ENCODE data around the gene PISD. TPM values are rescaled to one million over a fixed set of nuclear protein-coding genes. Genes with fewer than 3 reads are reported as not detected.

The PISD gene
- total RNA-seq, 4 donors from 2014 or later, result 21.4 to 34.0 (median 30.6) TPM

DNA sequence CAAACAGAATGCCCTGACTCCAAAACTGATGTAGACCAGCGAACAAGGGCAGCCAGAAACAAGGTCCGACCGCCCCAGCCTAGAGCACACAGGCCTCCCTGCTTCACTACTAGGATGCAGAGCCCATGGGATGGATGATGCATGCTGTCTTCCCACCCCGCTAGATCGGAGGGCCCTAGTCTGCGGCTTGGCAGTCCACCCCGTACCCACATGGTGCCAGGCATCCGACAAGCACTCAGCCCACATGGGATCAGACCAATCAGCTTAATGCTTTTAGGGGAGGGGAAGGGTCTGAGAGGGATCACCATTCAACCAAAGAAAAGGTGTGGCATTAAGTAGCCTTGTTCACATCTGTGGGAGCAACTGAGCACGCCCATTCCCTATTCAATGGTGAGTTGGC, 30.6 kb downstream of the PISD start:
- Histone ChIP-seq H3K27me3 (no peaks in the 10 kb centered on the region), H3K4me3 (peak overlapping the region in 2 of 4 donors; percentile 74 to 75), H3K9me3 (no peaks in the 10 kb centered on the region), H3K4me1 (peaks cover 26 to 88% (median 27%) of the 10 kb centered on the region in 3 donors), H3K27ac (peak overlapping the region; percentile 83 to 93 (median 84)), H3K36me3 (peaks cover 0 to 7% (median 0%) of the 10 kb centered on the region in 3 donors)
- intact Hi-C loops (cut with DNase I), result no loop called here
- no peak for DNase-seq
- TF ChIP-seq, protein P1, sequence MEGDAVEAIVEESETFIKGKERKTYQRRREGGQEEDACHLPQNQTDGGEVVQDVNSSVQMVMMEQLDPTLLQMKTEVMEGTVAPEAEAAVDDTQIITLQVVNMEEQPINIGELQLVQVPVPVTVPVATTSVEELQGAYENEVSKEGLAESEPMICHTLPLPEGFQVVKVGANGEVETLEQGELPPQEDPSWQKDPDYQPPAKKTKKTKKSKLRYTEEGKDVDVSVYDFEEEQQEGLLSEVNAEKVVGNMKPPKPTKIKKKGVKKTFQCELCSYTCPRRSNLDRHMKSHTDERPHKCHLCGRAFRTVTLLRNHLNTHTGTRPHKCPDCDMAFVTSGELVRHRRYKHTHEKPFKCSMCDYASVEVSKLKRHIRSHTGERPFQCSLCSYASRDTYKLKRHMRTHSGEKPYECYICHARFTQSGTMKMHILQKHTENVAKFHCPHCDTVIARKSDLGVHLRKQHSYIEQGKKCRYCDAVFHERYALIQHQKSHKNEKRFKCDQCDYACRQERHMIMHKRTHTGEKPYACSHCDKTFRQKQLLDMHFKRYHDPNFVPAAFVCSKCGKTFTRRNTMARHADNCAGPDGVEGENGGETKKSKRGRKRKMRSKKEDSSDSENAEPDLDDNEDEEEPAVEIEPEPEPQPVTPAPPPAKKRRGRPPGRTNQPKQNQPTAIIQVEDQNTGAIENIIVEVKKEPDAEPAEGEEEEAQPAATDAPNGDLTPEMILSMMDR (IDR thresholded peaks at IDR 0.05), result no peak
- no peak for TF ChIP-seq POLR2A (IDR thresholded peaks at IDR 0.05)
- WGBS, 2 donors, result 76 to 93% methylated on average over 4 to 6 of the region's 9 CpGs

DNA sequence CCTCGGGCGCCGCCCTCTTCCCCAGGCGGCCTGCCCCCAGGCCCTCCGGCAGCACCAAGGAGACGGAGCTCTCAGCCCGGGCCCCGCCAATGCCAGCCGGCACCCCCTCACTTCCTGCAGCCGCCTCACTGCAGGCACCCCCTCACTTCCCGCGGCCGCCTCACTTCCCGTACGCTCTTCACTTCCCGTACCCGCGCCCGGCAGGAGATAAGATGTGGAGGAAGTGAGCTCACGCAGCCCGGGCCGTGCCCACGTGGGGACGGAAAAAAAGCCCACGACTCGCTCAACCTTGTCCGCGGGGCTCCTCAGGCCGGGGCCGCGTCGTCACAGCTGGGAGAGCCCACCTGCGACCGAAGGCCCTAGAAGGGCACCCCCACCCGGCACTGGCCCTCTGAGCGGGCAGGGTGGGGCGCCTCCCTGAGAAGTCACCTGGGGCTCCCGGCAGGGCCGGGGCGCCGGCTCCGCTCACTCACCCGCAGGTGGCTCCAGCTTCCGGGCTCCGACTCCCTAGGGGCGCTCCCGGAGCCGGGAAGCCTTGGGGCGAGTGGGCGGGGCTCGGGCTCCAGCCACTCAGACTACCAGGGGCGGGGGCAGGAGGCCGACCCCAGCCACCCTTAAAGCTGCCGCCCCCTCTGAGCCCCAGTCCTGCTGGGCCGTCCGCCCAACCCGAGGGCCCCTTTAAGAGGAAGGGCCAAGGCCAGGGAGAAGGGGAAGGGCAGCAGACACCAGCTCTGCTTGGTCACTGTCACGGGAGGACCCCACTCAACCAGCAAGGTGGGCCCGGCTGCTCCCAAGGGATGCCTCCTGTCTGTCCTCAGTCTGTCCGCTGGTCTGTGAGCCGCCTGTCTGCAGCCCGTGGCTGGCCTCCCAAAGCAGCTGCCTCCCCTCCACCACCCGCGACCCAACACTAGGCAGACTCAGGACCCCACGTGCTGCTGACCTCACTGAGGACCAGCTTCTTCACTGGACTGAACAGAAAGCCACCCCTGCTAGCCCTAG, 31.4 kb downstream of the PISD start:
- peak overlapping the region; percentile 66 to 75 (median 72) for H3K4me3 ChIP-seq
- peaks cover 0 to 7% (median 0%) of the 10 kb centered on the region in 3 donors for H3K36me3 ChIP-seq
- no peaks in the 10 kb centered on the region for H3K27me3 ChIP-seq
- H3K27ac ChIP-seq, result peak overlapping the region; percentile 83 to 93 (median 84)
- intact Hi-C loops (cut with DNase I), result no loop called here
- TF ChIP-seq, protein P1 (IDR thresholded peaks at IDR 0.05), result no peak
- peak in 1 of 4 donors; percentile 4 for TF ChIP-seq POLR2A (IDR thresholded peaks at IDR 0.05)
- DNase-seq, result peak; percentile 75
- WGBS, 2 donors, result 3 to 5% methylated on average over 4 to 6 of the region's 65 CpGs
- no peaks in the 10 kb centered on the region for H3K9me3 ChIP-seq
- H3K4me1 ChIP-seq, result peaks cover 34 to 88% (median 35%) of the 10 kb centered on the region in 3 donors

DNA sequence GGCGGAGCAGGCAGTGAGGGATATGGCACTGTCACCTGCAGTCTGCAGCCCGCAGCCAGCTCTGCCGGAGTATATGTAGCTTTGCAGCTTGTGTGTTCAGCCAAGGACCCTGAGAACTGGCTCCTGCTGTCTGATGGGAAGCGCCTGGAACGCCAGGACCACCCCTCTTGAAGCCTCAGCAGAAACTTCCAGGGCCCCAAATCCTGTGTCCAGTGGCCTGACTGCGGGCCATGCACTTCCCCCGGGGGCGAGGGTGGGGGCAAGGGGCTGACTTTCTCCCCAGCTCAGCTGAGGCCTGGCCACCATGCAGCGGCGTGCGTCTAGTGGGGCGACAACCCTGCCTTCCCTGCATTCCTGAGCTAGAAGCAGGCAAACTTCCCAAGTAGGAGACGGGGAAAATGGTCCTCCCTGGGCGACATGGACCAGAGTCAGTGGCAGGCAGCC, 32.3 kb downstream of the PISD start:
- DNase-seq, result no peak
- intact Hi-C loops (cut with DNase I), result no loop called here
- H3K36me3 ChIP-seq, result peaks cover 0 to 13% (median 0%) of the 10 kb centered on the region in 3 donors
- peak overlapping the region; percentile 83 to 93 (median 84) for H3K27ac ChIP-seq
- no peaks in the 10 kb centered on the region for H3K9me3 ChIP-seq
- no peaks in the 10 kb centered on the region for H3K27me3 ChIP-seq
- WGBS, 2 donors, result 58 to 71% methylated on average over 3 to 4 of the region's 14 CpGs
- peaks cover 36 to 88% (median 37%) of the 10 kb centered on the region in 3 donors for H3K4me1 ChIP-seq
- peak overlapping the region; percentile 66 to 75 (median 72) for H3K4me3 ChIP-seq
- no peak for TF ChIP-seq POLR2A (IDR thresholded peaks at IDR 0.05)
- TF ChIP-seq, protein P1 (IDR thresholded peaks at IDR 0.05), result no peak

DNA sequence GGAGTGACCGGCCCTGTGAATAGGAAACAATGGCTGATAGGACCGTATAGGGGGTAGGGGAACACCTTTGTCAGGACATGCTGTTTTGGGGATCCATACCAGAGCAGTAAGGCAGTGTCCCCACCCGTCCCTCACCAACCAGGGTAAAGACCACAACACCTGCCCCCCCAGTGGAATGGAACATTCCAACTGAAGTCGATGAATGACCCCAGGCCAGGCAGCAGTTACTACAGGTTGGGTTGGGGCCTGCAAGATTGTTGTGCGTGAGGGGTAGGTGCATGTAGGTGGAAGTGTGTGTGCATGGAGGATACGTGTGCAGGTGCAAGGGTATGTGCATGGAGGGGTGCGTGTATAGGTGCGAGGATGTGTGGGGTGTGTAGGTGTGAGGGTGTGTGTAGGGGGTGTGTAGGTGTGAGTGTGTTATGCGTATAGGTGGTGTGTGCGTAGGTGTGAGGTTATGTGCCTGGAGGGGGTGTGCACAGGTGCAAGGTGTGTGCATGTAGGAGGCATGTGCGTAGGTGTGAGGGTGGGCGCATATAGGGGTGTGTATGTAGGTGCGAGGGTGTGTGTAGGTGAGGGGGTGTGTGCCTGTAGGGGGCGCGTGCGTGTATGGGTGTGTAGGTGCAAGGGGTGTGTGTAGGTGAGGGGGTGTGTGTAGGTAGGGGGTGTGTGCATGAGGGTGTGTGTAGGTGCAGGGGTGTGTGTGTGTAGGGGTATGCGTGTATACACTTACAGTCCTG, 32.9 kb downstream of the PISD start:
- H3K27ac ChIP-seq, result peak overlapping the region in 3 of 4 donors; percentile 83 to 93 (median 84)
- WGBS, 2 donors, result 72 to 79% methylated on average over 17 of the region's 17 CpGs
- DNase-seq, result no peak
- H3K9me3 ChIP-seq, result no peaks in the 10 kb centered on the region
- peaks cover 0 to 13% (median 0%) of the 10 kb centered on the region in 3 donors for H3K36me3 ChIP-seq
- H3K4me1 ChIP-seq, result peaks cover 34 to 85% (median 39%) of the 10 kb centered on the region in 3 donors
- no peak for TF ChIP-seq POLR2A (IDR thresholded peaks at IDR 0.05)
- peak overlapping the region in 1 of 4 donors; percentile 74 for H3K4me3 ChIP-seq
- intact Hi-C loops (cut with DNase I), result no loop called here
- H3K27me3 ChIP-seq, result no peaks in the 10 kb centered on the region

DNA sequence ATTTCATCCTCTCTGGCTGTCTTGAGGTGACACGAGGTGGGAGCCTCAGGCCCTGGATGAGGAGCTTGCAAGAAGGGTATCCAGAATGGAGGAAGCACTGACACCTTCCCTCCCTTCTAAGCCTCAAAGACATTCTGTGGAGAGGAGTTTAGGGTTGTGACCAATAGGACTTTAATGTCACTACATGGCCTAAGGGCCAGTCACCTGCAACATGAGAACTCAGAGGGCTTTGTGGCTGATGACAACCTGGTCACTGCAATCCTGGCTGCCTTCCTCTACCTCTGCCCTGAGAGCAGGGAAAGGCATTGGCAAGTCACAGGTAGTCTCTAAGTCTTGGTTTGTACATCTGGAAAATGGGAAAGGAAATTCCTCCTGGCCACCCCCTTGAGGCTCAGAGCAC, 33.7 kb downstream of the PISD start:
- no peaks in the 10 kb centered on the region for H3K9me3 ChIP-seq
- intact Hi-C loops (cut with DNase I), result no loop called here
- peaks cover 0 to 20% (median 3%) of the 10 kb centered on the region in 3 donors for H3K36me3 ChIP-seq
- H3K4me1 ChIP-seq, result peaks cover 28 to 85% (median 39%) of the 10 kb centered on the region in 3 donors
- no peak for DNase-seq
- no CpG with 5 or more reads among the region's 1 CpG for WGBS, 2 donors
- TF ChIP-seq POLR2A (IDR thresholded peaks at IDR 0.05), result no peak
- TF ChIP-seq, protein P1 (IDR thresholded peaks at IDR 0.05), result no peak
- H3K4me3 ChIP-seq, result no peak overlapping the region
- H3K27me3 ChIP-seq, result no peaks in the 10 kb centered on the region
- H3K27ac ChIP-seq, result peak overlapping the region in 1 of 4 donors; percentile 49

Data from esophagus squamous epithelium (tissue), 5 donors.